RWPE1 (cell line): ENCODE measurements around the gene GPC2.
A peak's percentile ranks its signal among the peaks of the same experiment; 100 is the strongest.

Experiments used
- CTCF ChIA-PET: fragments of 350-600 bp; sonication (Branson Sonifier 250); formaldehyde crosslinking; extraction: SDS; loops from one replicate; lab custom pipeline; 2021; lab: Yijun Ruan, JAX
- POLR2A ChIA-PET: fragments of 400-600 bp; formaldehyde crosslinking; extraction: SDS; loops from one replicate; lab custom pipeline; 2020; ENCODE audit warnings: antibody characterized with exemption; ENCODE audit not compliant: low non-redundant PET; lab: Yijun Ruan, JAX
- DNase-seq: peaks from one replicate; pipeline ENCODE4 v3.0.0; 2012; ENCODE audit warnings: low spot score
- H3K27ac ChIP-seq: fragments of 450-650 bp; 2 replicates; pipeline ENCODE4 v1.5.1; 2017
- TF ChIP-seq, protein P1 (sequence below): fragments of 450-650 bp; conservative IDR thresholded peaks from 2 replicates; pipeline ENCODE4 v1.5.1; 2017; ENCODE audit warnings: low read depth, mild to moderate bottlenecking

GPC2 gene

DNA sequence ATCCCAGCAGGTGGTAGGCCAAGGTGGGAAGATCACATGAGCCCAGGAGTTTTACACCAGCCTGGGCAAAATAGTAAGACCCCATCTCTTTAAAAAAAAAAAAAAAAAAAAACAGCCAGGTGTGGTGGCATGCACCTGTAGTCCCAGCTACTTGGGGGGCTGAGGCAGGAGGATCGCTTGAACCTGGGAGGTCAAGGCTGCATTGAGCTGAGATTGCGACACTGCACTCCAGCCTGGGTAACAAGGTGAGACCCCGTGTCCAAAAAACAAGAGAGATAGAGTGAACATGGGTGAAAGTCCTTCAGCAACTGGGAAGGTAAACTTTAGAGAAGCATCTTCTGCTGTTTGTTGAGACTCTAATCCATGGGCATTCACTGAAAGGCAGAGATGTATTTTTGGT lies 34.7 kb downstream of the GPC2 start:
- H3K27ac ChIP-seq: no peak overlapping the region
- TF ChIP-seq, protein P1, sequence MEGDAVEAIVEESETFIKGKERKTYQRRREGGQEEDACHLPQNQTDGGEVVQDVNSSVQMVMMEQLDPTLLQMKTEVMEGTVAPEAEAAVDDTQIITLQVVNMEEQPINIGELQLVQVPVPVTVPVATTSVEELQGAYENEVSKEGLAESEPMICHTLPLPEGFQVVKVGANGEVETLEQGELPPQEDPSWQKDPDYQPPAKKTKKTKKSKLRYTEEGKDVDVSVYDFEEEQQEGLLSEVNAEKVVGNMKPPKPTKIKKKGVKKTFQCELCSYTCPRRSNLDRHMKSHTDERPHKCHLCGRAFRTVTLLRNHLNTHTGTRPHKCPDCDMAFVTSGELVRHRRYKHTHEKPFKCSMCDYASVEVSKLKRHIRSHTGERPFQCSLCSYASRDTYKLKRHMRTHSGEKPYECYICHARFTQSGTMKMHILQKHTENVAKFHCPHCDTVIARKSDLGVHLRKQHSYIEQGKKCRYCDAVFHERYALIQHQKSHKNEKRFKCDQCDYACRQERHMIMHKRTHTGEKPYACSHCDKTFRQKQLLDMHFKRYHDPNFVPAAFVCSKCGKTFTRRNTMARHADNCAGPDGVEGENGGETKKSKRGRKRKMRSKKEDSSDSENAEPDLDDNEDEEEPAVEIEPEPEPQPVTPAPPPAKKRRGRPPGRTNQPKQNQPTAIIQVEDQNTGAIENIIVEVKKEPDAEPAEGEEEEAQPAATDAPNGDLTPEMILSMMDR: no peak
- ChIA-PET POLR2A (interaction anchor here (0.7 kb wide), 1 partner anchor 42 kb away, joined by 8 read pairs; no protein-coding TSS in a partner anchor), CTCF (no interaction called here)
- no peak for DNase-seq

DNA sequence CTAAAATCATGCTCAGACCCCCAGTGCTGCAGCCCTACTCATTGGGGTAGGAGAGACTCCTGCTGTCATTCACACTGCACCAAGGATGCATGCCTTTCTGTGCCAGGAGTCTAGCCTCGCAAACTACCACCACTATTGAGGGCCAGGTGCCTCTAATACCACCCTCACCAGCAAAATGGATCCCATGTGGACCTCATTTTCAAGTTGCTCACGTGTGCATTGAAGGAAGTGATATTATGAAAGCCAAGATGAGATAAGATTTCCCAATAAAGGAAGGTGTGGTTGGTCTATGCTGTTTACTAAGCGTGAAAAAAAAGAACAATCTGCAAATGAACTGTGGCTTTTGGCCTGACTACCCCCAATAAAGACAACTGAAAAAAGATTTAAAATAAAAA lies 35.6 kb downstream of the GPC2 start:
- TF ChIP-seq, protein P1: no peak
- no peak for DNase-seq
- H3K27ac ChIP-seq: no peak overlapping the region

DNA sequence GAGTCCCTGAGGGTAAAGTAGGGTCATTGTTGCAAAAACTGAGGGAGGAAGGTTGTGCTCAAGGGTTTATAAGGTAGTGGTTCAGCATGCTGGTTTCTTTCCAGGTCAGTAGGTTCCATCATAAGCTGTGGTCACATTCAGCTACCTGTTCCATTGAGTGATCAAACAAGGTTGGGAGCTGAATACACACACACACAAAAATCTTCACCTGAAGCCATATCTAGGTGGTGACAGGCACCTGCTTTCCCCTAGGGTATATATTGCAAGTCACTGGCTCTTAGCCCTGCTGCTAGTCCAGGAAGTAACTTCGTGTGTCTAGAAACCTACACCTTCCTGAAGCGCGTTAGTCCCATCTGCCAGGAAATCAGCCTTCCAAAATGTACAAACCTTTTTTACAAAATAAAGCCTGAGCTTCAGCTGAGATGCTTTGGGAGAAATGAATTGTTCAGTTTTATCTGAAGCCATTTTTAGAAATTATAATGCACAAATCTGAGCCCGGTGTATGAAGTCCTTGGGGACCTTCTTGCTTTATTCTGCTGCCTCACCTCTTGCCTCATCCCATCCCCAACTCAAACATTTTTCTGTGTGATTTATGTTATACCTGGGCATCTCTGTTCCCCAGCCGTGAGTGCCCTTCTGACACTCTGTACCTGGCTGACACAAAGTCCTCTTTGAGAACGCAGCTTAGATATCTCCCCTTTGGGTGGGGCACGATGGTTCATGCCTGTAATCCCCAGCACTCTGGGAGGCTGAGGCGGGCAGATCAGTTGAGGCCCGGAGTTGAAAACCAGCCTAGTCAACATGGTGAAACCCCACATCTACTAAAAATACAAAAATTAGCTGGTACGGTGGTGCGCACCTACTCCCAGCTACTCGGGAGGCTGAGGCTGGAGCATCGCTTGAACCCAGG lies 39.1 kb downstream of the GPC2 start:
- TF ChIP-seq, protein P1: no peak
- no peak overlapping the region for H3K27ac ChIP-seq
- ChIA-PET CTCF (interaction anchor here (0.6 to 0.7 kb wide), 3 partner anchors 7 to 123 kb away, joined by 4 to 6 read pairs (median 5); no protein-coding TSS in a partner anchor), POLR2A (no interaction called here)
- DNase-seq: no peak

More for the DNA sequence above, 35.6 kb downstream of the GPC2 start:
- ChIA-PET POLR2A (interaction anchor here (0.8 kb wide), 1 partner anchor 208 kb away, joined by 3 read pairs; no protein-coding TSS in a partner anchor), CTCF (interaction anchor here (0.7 kb wide), 1 partner anchor 11 kb away, joined by 6 read pairs; no protein-coding TSS in a partner anchor)

DNA sequence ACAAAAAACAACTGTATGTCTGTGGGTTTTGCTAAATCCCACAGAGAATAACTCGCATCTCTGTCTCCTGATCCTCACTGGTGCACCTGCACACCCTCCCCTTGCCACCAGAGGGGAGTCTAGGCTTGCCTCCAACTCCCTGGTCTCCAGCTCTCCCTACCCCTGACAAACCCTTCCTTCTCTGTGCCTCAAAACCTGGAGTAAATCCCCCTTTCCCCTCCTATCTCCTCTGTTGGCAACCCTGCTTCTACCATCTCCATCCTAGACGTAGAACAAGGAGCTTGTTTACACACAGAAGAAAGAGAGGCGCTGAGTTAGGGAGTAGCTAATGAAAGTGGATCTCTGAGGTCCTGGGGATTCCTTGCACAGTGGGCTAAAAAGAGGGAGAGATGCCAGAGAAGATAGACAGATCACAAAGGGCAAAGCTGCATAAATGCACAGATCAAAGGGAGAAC lies 44.5 kb downstream of the GPC2 start:
- DNase-seq: peak; percentile 77
- ChIA-PET CTCF (interaction anchor here (0.5 to 1.1 kb wide), 13 partner anchors 22 to 574 kb away, joined by 3 to 7 read pairs (median 3); partner anchors contain the start of gene GPC2), POLR2A (interaction anchor here (0.6 kb wide), 2 partner anchors 14 to 25 kb away, joined by 3 to 6 read pairs; no protein-coding TSS in a partner anchor)
- no peak overlapping the region for H3K27ac ChIP-seq
- TF ChIP-seq, protein P1: peak; percentile 97

DNA sequence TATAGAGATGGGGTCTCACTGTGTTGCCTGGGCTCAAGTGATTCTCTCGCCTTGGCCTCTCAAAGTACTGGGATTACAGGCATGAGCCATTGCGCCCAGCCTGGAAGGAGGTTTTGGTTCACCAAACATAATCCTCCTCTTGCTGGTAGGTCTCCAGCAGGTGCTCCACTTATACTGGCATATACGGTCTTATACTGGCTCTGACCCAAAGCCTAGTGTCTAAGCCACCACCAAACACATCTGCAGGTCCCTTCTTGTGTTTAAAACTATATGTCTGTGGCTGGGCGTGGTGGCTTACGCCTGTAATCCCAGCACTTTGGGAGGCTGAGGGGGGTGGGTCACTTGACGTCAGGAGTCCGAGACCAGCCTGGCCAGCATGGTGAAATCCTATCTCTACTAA lies 45.1 kb downstream of the GPC2 start:
- ChIA-PET CTCF (interaction anchor here (0.7 to 1.2 kb wide), 8 partner anchors 22 to 288 kb away, joined by 3 to 7 read pairs (median 4); partner anchors contain the start of gene GPC2), POLR2A (interaction anchor here (0.6 kb wide), 1 partner anchor 25 kb away, joined by 3 read pairs; no protein-coding TSS in a partner anchor)
- no peak overlapping the region for H3K27ac ChIP-seq
- DNase-seq: no peak
- TF ChIP-seq, protein P1: no peak
